Tibial nerve (tissue), 4 donors: ENCODE results near the gene CAMTA1. TPM values are rescaled to one million over a fixed set of nuclear protein-coding genes. Genes with fewer than 3 reads are reported as not detected.
"Not testable (repeated sequence)": the region's sequence is repeated elsewhere in the genome, so short reads cannot be mapped to it uniquely, and the experiment has no call there.

Experiments used
- DNase-seq, 2 donors: peaks; one replicate each; pipeline ENCODE4 v3.0.0-alpha.2; 2019; ENCODE audit warnings: low spot score in 2 of 2
- H3K27ac ChIP-seq, 4 donors: fragments of 200-600 bp; sonication (generic) in 3 of 4; one replicate each; pipeline ENCODE4 v1.5.1; 2017 to 2019; ENCODE audit warnings: mild to moderate bottlenecking in 1 of 4
- H3K27me3 ChIP-seq, 2 donors: fragments of 200-600 bp; sonication (generic) in 1 of 2; one replicate each; pipeline versions ENCODE4 v1.5.1 to v1.6.0; 2017 to 2019
- H3K36me3 ChIP-seq, 3 donors: fragments of 200-600 bp; sonication (generic); one replicate each; pipeline ENCODE4 v1.5.1; 2018 to 2019
- H3K4me1 ChIP-seq, 4 donors: fragments of 200-600 bp; sonication (generic) in 3 of 4; one replicate each; pipeline ENCODE4 v1.5.1; 2017 to 2019
- H3K4me3 ChIP-seq, 4 donors: fragments of 200-600 bp; sonication (generic) in 3 of 4; one replicate each; pipeline ENCODE4 v1.5.1; 2017 to 2019; ENCODE audit warnings: mild to moderate bottlenecking in 1 of 4, moderate library complexity in 1 of 4
- H3K9me3 ChIP-seq, 4 donors: fragments of 200-600 bp; sonication (generic) in 3 of 4; one replicate each; pipeline ENCODE4 v1.5.1; 2017 to 2019
- CTCF ChIP-seq, 5 experiments: fragments of 200-600 bp in 3 of 5; fragments of 450-650 bp in 2 of 5; sonication (generic) in 3 of 5; IDR thresholded peaks; one replicate each; pipeline ENCODE4 v1.5.1; 2016 to 2019; ENCODE audit warnings: antibody characterized with exemption in 5 of 5, mild to moderate bottlenecking in 3 of 5, moderate library complexity in 2 of 5
- EP300 ChIP-seq, 2 donors: sonication (generic); formaldehyde crosslinking; IDR thresholded peaks; one replicate each; pipeline ENCODE4 v1.6.1; 2017; ENCODE audit warnings: antibody characterized with exemption in 2 of 2, mild to moderate bottlenecking in 1 of 2
- POLR2A ChIP-seq, 2 donors: fragments of 450-650 bp; IDR thresholded peaks; one replicate each; pipeline ENCODE4 v1.6.1; 2017; ENCODE audit warnings: antibody characterized with exemption in 2 of 2, mild to moderate bottlenecking in 2 of 2, moderate library complexity in 2 of 2
- WGBS, 2 donors: methylation state at CpG; one replicate each; pipeline ENCODE4 v1.1.5; 2018; 5-methylcytosine and 5-hydroxymethylcytosine counted together
- total RNA-seq, 4 donors: library from RNA; depleted of rRNA; stranded (reverse); fragments of >200 nt; gene quantifications; one replicate each; pipeline ENCODE4 v1.1.0, GENCODE V29; 2016

Gene CAMTA1
- total RNA-seq, 4 donors from 2014 or later, result 41.8 to 104 (median 87.2) TPM

DNA sequence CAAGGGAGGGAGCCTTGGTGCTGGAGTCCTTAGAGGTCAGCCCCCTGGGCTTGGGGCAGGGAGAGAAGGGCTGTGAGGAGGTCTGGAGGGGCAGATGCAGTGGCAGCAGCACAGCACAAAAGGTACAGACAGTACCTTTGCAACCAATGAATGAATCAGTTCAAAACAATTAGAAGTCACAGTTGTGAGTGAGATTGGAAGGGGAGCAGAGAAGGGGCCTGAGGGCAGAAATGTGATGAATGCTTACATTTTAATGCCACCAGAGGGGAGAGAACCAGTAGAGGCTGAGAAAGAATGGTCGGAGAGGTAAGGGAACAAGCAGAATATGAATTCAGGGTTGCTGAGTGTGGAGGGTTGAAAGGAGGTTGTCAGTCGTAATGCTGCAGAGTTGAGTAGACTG, 24.2 kb downstream of the CAMTA1 start:
- Histone ChIP-seq H3K4me1 (peaks cover 0 to 25% (median 0%) of the 10 kb centered on the region in 4 donors), H3K27me3 (no peaks in the 10 kb centered on the region), H3K36me3 (no peaks in the 10 kb centered on the region), H3K27ac (no peak overlapping the region), H3K9me3 (no peaks in the 10 kb centered on the region), H3K4me3 (no peak overlapping the region)
- 94 to 96% methylated on average over 2 of the region's 2 CpGs for WGBS, 2 donors
- TF ChIP-seq CTCF (IDR thresholded peaks at IDR 0.05) (no peak), POLR2A (IDR thresholded peaks at IDR 0.05) (no peak), EP300 (IDR thresholded peaks at IDR 0.05) (no peak)
- no peak for DNase-seq

DNA sequence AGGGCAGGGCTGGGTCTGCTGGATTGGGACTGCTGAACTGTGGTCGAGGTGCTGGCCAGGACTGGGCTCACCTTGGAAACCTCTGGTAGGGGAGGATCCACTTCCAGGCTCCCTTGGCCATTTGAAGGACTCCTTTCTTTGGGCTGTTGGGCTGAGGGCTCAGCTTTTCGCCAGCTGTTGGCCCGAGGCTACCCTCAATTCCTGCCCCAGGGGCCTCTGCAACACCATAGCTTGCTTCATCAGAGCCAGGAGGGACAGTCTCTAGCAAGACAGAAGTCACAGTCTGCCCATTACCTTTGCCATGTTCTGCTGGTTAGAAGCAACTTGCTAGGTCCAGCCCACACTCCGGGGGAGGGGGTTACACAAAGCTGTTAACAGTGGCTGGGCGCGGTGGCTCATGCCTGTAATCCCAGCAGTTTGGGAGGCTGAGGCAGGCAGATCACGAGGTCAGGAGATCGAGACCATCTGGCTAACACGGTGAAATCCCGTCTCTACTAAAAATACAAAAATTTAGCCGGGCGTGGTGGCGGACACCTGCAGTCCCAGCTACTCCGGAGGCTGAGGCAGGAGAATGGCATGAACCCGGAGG, 25.0 kb downstream of the CAMTA1 start:
- H3K4me3 ChIP-seq, H3K27me3 ChIP-seq, H3K27ac ChIP-seq, H3K36me3 ChIP-seq, H3K9me3 ChIP-seq, DNase-seq: not testable (repeated sequence)
- peaks cover 0 to 25% (median 0%) of the 10 kb centered on the region in 4 donors for H3K4me1 ChIP-seq
- WGBS, 2 donors, result 92 to 96% methylated on average over 14 to 15 of the region's 15 CpGs

DNA sequence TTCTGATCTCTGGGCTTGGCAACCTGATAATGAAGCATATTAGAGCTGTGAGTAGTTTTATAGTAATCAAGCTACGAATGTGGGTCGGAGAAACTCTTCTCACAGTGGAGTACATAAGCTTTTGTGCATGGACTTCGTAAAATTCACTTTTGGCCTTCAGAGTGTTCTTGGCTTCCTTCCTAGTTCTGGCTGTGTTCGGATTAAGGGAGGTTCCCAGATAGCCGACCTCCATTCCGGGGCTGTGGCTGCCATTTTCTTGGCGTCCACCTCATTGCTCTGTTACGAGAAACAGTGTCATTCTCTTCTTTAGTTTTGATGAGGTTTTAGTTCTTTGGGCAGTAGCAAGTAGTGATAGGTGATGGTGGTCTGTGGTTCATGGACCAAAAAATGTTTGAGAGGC, 26.3 kb downstream of the CAMTA1 start:
- 65 to 74% methylated on average over 8 of the region's 8 CpGs for WGBS, 2 donors
- no peak for DNase-seq
- H3K9me3 ChIP-seq, result no peaks in the 10 kb centered on the region
- peaks cover 0 to 14% (median 0%) of the 10 kb centered on the region in 4 donors for H3K4me1 ChIP-seq
- H3K27me3 ChIP-seq, result no peaks in the 10 kb centered on the region
- H3K27ac ChIP-seq, result no peak overlapping the region
- no peaks in the 10 kb centered on the region for H3K36me3 ChIP-seq
- no peak overlapping the region for H3K4me3 ChIP-seq
- TF ChIP-seq EP300 (IDR thresholded peaks at IDR 0.05) (no peak), POLR2A (IDR thresholded peaks at IDR 0.05) (no peak), CTCF (IDR thresholded peaks at IDR 0.05) (no peak)

- Histone ChIP-seq H3K9me3 (no peaks in the 10 kb centered on the region), H3K4me1 (peaks cover 0 to 7% (median 0%) of the 10 kb centered on the region in 4 donors), H3K27ac (no peak overlapping the region), H3K36me3 (no peaks in the 10 kb centered on the region), H3K4me3 (no peak overlapping the region), H3K27me3 (no peaks in the 10 kb centered on the region)
- 86 to 89% methylated on average over 1 of the region's 1 CpG for WGBS, 2 donors
- no peak for DNase-seq
- TF ChIP-seq CTCF (IDR thresholded peaks at IDR 0.05) (no peak), EP300 (IDR thresholded peaks at IDR 0.05) (no peak), POLR2A (IDR thresholded peaks at IDR 0.05) (no peak)
These were observed 27.9 kb downstream of the CAMTA1 start for GRCh38 chr1:6813165-6813564.

DNA sequence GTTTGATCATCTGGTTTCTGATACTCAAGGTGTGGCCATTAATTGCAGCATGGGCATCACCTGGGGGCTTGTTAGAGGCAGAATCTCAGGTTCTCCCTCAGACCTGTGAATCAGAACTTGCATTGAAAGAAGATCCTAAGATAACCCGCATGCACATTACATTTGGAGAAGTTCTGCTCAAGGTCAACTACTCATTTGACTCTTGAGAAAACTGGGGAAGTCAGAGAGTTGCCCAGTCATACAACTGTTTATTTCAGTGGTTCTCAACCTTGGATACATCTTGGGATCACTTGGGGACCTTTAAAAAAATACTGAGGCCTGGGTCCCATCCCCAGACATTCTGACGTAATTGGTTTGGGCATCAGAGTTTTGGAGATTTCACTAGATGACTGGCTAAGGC, 30.5 kb downstream of the CAMTA1 start:
- Histone ChIP-seq H3K27ac (no peak overlapping the region), H3K9me3 (no peaks in the 10 kb centered on the region), H3K4me1 (peaks cover 0 to 20% (median 2%) of the 10 kb centered on the region in 4 donors), H3K4me3 (no peak overlapping the region), H3K27me3 (no peaks in the 10 kb centered on the region), H3K36me3 (no peaks in the 10 kb centered on the region)
- TF ChIP-seq POLR2A (IDR thresholded peaks at IDR 0.05), result no peak
- TF ChIP-seq CTCF (IDR thresholded peaks at IDR 0.05), result no peak
- TF ChIP-seq EP300 (IDR thresholded peaks at IDR 0.05), result no peak
- no peak for DNase-seq
- 97 to 100% methylated on average over 2 of the region's 2 CpGs for WGBS, 2 donors
